Brain microvascular endothelial cell (primary cell): ENCODE measurements around the gene ADAMTS4.

Experiments
- DNase-seq: peaks from one replicate; pipeline ENCODE4 v3.0.0-alpha.2; 2020
- H3K27ac ChIP-seq: fragments of 250-450 bp; sonication (Bioruptor Pico); 2 replicates; pipeline ENCODE4 v1.5.1; 2020; ENCODE audit warnings: mild to moderate bottlenecking, moderate library complexity
- H3K27me3 ChIP-seq: fragments of 250-450 bp; sonication (Bioruptor Pico); replicated peaks from 2 replicates; pipeline ENCODE4 v1.5.1; 2020; ENCODE audit warnings: mild to moderate bottlenecking
- H3K36me3 ChIP-seq: fragments of 250-450 bp; sonication (Bioruptor Pico); replicated peaks from 2 replicates; pipeline ENCODE4 v1.5.1; 2020; ENCODE audit warnings: mild to moderate bottlenecking
- H3K4me3 ChIP-seq: 2 replicates; pipeline ENCODE4 v1.5.1; 2011; ENCODE audit warnings: low read depth, mild to moderate bottlenecking, control low read depth, low read length, moderate library complexity
- in situ Hi-C: cut with HindIII; loops from 2 replicates; pipeline ENCODE4 v1.10.0; 2017; ENCODE audit warnings: low sequenced_read_pairs, low pct_ligation_motif_present
- TF ChIP-seq, protein P1 (sequence below): IDR thresholded peaks from 2 replicates; pipeline ENCODE4 v1.5.1; 2011; ENCODE audit warnings: low read depth, mild to moderate bottlenecking, moderate library complexity, low read length, control low read depth, inconsistent platforms; ENCODE audit errors: missing control alignments

Gene ADAMTS4

DNA sequence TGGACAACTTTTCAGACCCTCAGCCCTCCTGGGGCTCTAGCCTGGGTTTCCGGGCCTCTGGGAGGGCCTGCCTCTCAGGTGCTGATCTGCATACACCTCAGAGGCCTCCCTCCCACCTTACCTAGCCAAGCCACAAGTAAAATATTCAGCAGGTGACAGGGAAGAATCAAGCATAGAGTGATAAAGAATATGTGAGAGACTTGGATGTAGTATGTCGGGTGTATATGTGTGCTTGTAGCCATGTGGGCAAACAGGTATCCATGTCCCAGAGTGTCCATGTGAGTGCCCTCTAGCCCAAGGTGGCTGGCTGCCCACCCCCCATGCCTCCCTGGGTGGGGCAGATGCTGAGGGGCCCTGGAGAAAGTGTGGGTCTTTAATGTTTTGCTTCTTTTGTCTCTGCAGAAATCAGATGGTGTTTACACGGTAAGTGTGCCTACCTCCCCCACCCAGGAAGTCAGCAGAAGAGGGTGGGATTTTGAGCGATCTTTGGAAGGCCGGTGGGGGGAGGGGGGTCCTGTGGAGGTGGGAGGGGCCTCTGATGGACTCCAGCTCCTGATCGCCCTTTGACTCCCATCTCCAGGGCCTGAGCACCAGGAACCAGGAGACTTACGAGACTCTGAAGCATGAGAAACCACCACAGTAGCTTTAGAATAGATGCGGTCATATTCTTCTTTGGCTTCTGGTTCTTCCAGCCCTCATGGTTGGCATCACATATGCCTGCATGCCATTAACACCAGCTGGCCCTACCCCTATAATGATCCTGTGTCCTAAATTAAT is 19.6 kb upstream of the ADAMTS4 start:
- no peak overlapping the region for H3K27ac ChIP-seq
- TF ChIP-seq, protein P1, sequence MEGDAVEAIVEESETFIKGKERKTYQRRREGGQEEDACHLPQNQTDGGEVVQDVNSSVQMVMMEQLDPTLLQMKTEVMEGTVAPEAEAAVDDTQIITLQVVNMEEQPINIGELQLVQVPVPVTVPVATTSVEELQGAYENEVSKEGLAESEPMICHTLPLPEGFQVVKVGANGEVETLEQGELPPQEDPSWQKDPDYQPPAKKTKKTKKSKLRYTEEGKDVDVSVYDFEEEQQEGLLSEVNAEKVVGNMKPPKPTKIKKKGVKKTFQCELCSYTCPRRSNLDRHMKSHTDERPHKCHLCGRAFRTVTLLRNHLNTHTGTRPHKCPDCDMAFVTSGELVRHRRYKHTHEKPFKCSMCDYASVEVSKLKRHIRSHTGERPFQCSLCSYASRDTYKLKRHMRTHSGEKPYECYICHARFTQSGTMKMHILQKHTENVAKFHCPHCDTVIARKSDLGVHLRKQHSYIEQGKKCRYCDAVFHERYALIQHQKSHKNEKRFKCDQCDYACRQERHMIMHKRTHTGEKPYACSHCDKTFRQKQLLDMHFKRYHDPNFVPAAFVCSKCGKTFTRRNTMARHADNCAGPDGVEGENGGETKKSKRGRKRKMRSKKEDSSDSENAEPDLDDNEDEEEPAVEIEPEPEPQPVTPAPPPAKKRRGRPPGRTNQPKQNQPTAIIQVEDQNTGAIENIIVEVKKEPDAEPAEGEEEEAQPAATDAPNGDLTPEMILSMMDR = no peak
- peaks cover 19% of the 10 kb centered on the region for H3K36me3 ChIP-seq
- no peaks in the 10 kb centered on the region for H3K27me3 ChIP-seq
- H3K4me3 ChIP-seq = no peak overlapping the region
- in situ Hi-C loops = loop anchor here (25.0 kb wide), 1 partner anchor 169 kb away; no protein-coding TSS in a partner anchor
- DNase-seq = no peak

DNA sequence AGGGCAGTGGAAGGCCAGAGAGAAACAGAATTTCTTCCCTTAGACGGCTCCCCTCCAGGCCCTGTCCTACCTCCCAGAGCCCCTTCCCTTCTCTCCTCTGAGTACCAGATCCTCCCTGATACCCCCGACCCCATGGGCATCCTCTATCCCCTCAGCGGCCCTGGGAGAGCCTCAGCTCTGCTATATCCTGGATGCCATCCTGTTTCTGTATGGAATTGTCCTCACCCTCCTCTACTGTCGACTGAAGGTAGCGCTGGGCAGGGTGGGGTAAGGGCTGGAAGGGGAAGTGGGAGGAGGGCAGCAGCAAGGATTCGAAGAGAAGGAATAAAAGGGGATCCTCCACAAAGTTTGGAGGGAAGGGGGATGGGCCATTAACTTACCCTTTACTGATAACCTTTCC is 19.0 kb upstream of the ADAMTS4 start:
- H3K4me3 ChIP-seq = no peak overlapping the region
- peak overlapping the region; percentile 86 for H3K27ac ChIP-seq
- H3K36me3 ChIP-seq = peaks cover 26% of the 10 kb centered on the region
- DNase-seq = no peak
- in situ Hi-C loops = loop anchor here (25.0 kb wide), 1 partner anchor 169 kb away; no protein-coding TSS in a partner anchor
- no peaks in the 10 kb centered on the region for H3K27me3 ChIP-seq
- TF ChIP-seq, protein P1 = no peak

DNA sequence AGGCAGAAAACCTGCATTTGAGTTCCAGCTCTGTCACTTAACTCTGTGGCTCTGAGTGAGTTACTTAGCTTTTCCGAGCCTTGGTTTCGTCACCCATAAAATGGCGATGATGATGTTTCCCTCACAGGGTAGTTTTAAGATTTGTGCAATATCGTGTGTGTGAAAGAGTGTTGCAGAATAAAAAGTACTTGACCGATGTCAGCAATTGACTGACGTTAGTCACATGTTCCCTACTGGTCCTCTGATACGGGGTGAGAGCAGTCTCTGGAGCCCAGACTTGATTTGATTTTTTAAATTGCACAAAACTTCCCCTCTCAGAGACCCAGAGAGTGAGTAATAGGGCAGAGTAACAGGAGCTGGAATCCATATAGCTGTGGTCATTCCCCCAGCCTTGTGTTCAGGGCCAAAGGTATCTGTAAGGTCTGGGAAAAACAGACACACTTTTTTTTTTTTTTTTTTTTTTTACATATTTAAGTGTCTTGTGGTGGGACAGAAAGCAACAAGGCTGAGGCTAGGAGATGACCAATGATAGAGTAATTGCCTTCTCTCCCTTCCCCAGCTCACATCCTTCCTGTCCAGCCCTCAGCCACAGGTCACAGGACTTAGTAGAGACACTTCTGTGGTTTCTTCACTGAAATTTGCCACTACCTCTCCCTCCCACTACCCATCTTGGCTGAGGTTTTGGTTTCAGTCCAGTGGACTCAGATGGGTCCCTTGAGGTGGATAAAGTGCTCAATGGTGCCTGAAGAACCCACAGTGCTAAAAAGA is 18.3 kb upstream of the ADAMTS4 start:
- Histone ChIP-seq H3K27ac (peak overlapping the region; percentile 86), H3K4me3 (peak overlapping the region; percentile 1), H3K27me3 (no peaks in the 10 kb centered on the region), H3K36me3 (peaks cover 33% of the 10 kb centered on the region)
- DNase-seq = peak; percentile 85
- TF ChIP-seq, protein P1 = no peak
- in situ Hi-C loops = loop anchor here (25.0 kb wide), 1 partner anchor 170 kb away; no protein-coding TSS in a partner anchor

DNA sequence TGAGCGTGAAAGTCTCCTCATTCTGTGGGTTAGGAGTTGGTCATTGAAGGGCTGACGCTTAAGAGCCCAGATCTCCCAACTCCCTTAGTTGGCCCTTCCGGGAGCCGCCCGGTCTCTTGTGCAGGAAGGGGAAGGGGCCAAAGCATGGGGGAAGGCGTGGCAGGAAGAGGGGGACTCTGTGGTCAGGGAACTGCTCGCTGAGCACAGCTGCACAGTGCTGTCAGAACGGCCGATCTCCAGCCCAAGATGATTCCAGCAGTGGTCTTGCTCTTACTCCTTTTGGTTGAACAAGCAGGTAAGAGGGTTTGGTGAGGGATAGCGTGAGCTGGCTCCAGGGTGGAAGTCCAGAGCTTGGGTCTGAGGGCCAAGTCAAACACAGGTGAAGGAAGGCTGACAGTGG is 16.2 kb upstream of the ADAMTS4 start, which contains the start of gene FCER1G:
Gene FCER1G, plus strand, starts transcription at position 220 of the 400 bp plus-strand sequence. Its CDS starts 27 bp downstream, at position 247.
- Histone ChIP-seq H3K27ac (no peak within 1 kb of the TSS), H3K36me3 (peaks cover 53% of the 10 kb centered on the region), H3K27me3 (no peaks in the 10 kb centered on the region), H3K4me3 (no peak within 1 kb of the TSS)
- no peak for DNase-seq
- TF ChIP-seq, protein P1 = no peak
- in situ Hi-C loops = loop anchor here (25.0 kb wide), 1 partner anchor 172 kb away; no protein-coding TSS in a partner anchor

DNA sequence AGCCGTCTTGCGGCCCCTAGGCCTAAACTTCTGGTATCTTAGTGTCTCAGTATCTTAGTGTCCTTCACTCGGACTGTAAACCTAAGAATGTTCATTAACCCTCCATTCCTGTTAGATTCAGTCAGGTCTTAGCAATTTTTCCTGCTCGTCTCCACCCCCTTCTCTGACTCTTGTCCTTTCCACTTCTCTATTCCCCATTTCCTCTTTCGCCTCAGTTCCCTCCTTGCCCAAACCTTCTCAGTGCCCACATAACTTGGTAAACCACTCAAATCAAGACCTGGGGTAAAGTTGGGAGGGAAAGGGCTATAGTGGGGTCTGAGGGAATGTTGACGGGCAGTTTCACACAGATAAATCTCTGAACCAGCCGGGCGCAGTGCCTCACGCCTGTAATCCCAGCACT is 15.5 kb upstream of the ADAMTS4 start:
- Histone ChIP-seq H3K27me3 (no peaks in the 10 kb centered on the region), H3K36me3 (peaks cover 59% of the 10 kb centered on the region), H3K27ac (no peak overlapping the region), H3K4me3 (no peak overlapping the region)
- DNase-seq = no peak
- TF ChIP-seq, protein P1 = no peak
- in situ Hi-C loops = loop anchor here (25.0 kb wide), 1 partner anchor 173 kb away; no protein-coding TSS in a partner anchor
